Measurements from ENCODE around the gene EID2B.

The EID2B gene

DNA sequence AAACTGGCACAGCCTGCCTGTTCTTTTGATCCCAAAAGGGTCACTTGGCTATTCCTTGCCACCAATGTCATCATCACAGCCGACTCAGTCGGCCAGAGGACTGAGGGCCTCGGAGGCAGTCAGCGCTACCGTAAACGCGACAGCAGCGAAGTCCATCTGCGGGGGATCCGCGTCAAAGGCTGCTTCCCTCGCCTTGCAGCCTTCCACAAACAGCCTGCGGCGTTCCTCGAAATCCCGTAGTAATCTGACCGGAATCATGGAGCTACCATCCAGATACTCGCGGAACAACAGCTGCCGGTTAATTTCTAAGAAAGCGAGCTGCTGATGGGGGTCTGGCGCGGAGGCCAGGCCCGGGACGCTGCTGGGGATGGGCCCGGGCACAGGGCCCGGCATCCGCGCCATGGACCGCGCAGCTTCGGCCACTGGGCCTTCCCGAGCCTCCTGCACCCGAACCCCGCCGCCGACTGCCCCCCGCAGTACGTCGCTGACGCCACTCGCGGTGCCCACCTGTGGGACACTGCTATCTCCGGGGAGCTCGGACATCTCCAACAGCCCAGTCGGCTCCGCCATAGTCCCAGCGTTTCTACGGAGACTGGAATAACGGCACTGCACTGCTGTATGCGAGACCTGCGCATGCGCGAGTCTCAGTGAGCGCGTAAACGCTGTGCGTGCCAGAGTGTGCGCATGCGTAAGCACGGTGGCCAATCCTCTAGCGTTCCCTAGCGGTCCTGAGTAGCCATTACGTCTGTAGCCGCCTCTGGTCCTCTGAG is at the start of gene EID2B:
EID2B (minus strand) TSS at position 620 of the 770 bp plus-strand sequence; CDS start at position 570, 50 bp downstream.
- in situ Hi-C loops (cut with MboI; ENCODE audit: low pct_unique_long_range_greater_than_20kb, low sequenced_read_pairs), result no loop called here
- DNase-seq, result peak; percentile 93

- in situ Hi-C loops (cut with MboI; ENCODE audit: low pct_unique_long_range_greater_than_20kb, low sequenced_read_pairs), result no loop called here
- DNase-seq, result no peak
Observed at GRCh38 chr19:39582442-39582841, 49.8 kb upstream of the EID2B start.

DNA sequence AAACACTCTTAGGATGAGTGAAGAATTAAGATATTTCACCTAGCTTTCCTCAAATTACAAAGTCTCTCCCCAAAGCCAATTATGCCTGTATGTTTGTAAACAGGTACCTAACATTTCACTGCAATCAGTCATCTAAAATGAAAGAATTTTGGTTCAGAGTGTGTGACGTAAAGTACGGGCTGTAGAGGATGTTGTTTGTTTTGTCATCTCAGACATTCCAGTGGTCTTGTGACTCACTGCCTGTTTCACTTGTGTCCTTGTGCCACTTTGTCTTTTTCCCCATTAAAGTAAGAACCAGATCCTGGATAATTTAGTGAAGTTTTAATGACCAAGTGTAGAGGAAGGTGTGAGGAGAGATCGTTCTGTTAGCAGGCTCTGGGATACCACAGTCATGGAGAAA is 36.0 kb upstream of the EID2B start:
- DNase-seq, result no peak
- in situ Hi-C loops (cut with MboI; ENCODE audit: low pct_unique_long_range_greater_than_20kb, low sequenced_read_pairs), result loop anchor here (25.0 kb wide), 1 partner anchor 94 kb away; the partner anchor contains the start of gene LGALS16

- in situ Hi-C loops (cut with MboI; ENCODE audit: low pct_unique_long_range_greater_than_20kb, low sequenced_read_pairs), result loop anchor here (25.0 kb wide), 1 partner anchor 96 kb away; the partner anchor contains the start of gene LGALS16
- no peak for DNase-seq
Observed at GRCh38 chr19:39566064-39566463, 33.4 kb upstream of the EID2B start.

DNA sequence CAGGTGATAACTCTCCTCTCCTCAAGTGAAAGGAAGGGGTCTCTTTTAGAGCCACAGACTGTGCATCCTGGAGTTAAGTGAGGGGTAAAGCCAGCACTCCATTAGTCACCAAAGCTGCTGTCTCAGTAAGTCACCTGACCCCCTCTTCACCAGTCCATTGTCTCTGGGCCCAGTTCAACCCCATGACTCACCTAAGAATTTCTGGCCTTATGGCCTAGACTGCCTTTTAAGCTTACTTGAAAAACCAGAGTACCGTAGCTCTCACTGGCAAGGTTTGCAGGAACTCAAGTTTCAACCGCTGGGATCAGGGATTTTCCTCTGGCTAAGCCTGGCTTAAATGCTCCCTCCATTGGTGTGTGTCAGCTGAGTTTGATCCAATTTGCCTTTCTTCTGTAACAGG is 30.8 kb upstream of the EID2B start:
- in situ Hi-C loops (cut with MboI; ENCODE audit: low pct_unique_long_range_greater_than_20kb, low sequenced_read_pairs), result loop anchor here (25.0 kb wide), 1 partner anchor 99 kb away; the partner anchor contains the start of gene LGALS16
- no peak for DNase-seq

GRCh38 chr19:39558624-39559117 is 26.0 kb upstream of the EID2B start:
- DNase-seq, result no peak
- in situ Hi-C loops (cut with MboI; ENCODE audit: low pct_unique_long_range_greater_than_20kb, low sequenced_read_pairs), result loop anchor here (25.0 kb wide), 1 partner anchor 104 kb away; the partner anchor contains the start of gene LGALS16

DNA sequence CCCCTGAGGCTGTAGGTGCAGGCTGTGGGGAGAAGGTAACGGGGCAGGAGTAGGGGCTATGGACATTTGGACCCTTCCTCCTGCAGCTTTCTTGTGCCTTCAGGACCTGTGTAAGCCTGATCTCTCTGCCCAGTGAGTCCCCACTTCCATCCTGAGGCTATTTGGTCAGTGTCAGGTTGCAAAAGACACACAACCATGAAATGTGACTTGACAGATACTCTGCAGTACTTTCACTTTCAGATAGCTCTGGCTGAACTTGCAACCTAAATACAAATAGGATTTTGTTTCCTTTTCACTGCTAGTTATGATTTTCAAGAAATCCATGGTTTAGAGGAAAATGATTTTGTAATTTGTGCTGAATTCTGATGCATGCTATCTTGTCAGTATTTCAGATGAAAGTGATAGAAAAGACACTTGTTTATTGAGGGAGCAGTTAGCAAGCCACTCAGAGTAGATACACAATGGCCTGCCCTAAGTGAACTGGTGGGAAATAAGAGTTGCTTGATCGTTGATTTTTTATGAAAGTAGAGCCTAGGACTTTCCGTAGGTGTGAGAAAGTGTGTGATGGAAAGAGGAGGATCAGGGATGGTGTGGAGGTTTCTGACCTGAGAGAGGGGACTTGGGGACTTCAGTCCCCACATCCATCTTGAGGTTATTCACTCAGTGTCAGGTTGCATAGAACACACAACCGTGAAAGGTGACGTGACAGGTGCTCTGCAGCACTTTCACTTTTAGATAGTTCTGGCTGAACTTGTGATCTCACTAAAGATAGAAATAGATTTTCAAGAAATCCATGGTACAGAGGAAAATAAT is 25.4 kb upstream of the EID2B start:
- in situ Hi-C loops (cut with MboI; ENCODE audit: low pct_unique_long_range_greater_than_20kb, low sequenced_read_pairs), result loop anchor here (25.0 kb wide), 1 partner anchor 104 kb away; the partner anchor contains the start of gene LGALS16
- DNase-seq, result no peak

DNA sequence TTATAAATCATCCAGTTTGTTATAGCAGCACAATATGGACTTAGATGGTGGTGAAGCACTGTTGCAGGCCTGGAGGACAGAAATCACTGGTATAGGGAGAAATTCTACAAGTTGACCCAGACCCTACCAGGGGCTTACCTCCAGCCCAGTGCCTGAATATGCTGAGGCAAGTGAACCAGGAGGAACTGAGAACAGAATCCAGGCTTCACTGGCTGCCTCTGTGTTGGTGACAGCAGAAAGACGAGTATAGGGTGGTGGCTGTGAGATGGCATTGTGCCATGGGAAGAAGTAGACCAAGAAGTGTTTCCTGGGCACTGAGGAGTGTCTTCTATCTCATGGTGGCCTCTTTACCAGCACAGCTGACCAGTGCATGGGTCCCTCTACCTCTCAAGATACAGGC is 23.2 kb upstream of the EID2B start:
- no peak for DNase-seq
- in situ Hi-C loops (cut with MboI; ENCODE audit: low pct_unique_long_range_greater_than_20kb, low sequenced_read_pairs), result loop anchor here (25.0 kb wide), 1 partner anchor 106 kb away; the partner anchor contains the start of gene LGALS16

DNA sequence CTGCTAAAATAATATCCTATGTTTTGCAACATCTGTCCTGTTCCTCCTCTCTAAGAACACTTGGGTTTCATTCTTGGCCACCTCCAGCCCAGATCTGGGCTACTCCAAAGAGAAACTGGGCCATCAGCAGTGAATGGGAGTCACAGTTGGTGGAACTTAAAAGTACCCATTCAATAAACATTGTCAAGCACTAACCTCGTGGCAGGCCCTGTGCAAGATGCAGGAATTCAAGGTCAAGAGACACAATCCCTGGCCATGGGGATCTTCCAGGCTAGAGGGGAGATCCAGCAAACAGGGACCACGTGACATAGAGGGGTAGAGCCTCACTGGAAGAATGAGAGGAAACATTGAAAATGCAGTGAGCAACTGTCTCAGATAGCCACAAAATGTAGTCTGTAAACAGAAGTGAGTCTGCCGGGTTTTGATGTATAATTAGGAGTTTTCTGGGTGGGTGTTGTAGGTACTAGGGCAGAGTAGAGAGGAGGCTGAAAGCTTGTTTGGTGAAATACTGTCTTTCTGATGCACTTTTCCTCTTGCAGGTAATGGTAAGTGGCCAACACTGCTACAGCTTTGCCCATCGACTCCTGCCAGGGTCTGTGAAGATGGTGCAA is 22.2 kb upstream of the EID2B start:
- in situ Hi-C loops (cut with MboI; ENCODE audit: low pct_unique_long_range_greater_than_20kb, low sequenced_read_pairs), result loop anchor here (25.0 kb wide), 1 partner anchor 107 kb away; the partner anchor contains the start of gene LGALS16
- DNase-seq, result no peak

DNA sequence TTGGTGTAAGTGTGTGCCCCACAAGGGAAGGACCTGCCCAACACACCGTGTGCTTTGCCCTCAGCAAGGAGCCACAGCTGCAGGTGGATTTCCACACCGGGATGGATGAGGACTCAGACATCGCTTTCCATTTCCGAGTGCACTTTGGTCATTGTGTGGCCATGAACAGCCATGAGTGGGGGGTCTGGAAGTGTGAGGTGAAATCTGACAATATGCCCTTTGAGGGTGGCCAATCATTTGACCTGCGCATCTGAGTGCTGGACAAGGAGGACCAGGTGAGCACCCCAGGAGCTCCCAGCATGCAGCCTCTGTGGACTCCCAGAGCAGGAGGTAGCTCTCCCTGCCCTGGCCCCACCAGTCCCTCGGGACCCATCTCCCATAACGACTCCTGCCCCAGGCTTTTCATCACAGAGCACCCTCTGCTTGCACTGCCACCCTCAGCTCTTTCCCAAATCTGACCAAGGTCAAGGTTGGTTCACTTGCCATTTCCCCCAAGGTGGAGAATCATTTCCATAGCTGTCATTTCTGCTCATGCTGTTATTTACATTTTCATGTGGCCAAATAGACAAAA is 20.5 kb upstream of the EID2B start:
- DNase-seq, result no peak
- in situ Hi-C loops (cut with MboI; ENCODE audit: low pct_unique_long_range_greater_than_20kb, low sequenced_read_pairs), result loop anchor here (25.0 kb wide), 1 partner anchor 109 kb away; the partner anchor contains the start of gene LGALS16

DNA sequence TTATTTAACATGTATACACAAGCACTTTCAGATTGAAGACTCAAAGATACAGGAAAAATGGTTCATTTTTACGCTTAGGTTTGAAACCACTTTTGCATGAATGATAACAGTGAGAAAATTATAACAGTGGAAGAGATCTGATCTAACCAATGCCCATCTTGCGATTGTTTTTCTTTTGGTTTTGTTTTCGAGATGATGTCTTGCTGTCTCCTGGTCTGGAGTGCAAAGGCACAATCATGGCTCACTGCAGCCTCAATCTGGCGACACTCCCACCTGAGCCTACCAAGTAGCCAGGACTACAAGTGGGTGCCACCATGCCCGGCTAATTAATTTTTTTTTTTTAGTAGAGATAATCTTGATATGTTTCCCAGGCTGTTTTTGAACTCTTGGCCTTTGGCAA is 17.5 kb upstream of the EID2B start:
- no peak for DNase-seq
- in situ Hi-C loops (cut with MboI; ENCODE audit: low pct_unique_long_range_greater_than_20kb, low sequenced_read_pairs), result loop anchor here (25.0 kb wide), 1 partner anchor 112 kb away; the partner anchor contains the start of gene LGALS16

DNA sequence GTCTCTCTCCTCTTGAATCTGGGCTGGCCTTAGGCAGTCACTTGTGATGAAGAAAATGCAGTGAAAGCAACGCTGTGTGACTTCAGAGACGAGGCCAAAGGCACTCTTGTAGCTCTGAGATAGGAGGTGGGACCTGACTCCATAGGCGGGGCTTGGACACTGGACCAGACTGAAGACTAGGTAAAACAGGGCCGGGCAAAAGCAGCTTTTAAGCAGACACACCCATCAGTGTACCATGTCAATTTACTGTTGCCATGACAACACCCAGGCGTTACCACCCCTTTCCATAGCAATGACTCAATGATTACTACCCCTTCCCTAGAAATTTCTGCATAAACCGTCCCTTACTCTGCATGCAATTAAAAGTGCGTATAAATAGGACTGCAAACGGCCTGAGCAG is 13.9 kb upstream of the EID2B start:
- in situ Hi-C loops (cut with MboI; ENCODE audit: low pct_unique_long_range_greater_than_20kb, low sequenced_read_pairs), result no loop called here
- no peak for DNase-seq

DNA sequence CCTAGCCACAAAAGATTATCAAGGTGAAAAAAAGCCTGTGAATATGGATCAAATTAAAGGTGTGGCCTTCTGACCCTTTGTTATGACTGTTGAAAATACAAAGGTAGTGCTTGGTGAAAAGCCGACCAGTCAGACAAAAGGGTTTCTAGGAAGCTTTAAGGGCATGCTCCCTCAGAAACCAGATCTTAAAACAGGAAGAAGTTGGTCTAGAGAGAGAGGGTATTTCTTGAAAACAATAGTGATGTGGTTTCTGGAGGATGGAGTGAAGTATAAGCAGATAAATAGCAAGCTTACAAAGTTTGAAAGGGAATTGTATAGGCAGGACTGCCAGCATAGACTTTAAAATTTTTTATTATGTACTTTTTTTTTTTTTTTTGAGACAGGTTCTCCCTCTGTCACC is 12.3 kb upstream of the EID2B start:
- DNase-seq, result no peak
- in situ Hi-C loops (cut with MboI; ENCODE audit: low pct_unique_long_range_greater_than_20kb, low sequenced_read_pairs), result no loop called here

GRCh38 chr19:39544226-39544903 is 11.7 kb upstream of the EID2B start:
- DNase-seq, result no peak
- in situ Hi-C loops (cut with MboI; ENCODE audit: low pct_unique_long_range_greater_than_20kb, low sequenced_read_pairs), result no loop called here

DNA sequence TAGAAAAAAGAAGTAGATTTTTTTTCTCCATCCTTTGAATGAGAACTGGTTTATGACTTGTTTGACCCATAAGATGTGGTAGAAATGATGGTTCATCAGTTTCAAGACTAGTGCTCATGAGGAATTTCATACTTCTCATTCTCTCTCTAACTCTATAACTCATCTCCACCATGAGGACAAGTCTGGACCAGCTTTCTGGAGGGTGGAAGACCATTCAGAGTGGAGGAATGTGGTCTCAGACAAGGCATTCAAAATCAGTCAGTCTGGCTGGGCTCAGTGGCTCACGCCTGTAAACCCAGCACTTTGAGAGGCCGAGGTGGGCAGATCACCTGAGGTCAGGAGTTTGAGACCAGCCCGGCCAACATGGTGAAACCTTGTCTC is 10.8 kb upstream of the EID2B start:
- in situ Hi-C loops (cut with MboI; ENCODE audit: low pct_unique_long_range_greater_than_20kb, low sequenced_read_pairs), result no loop called here

GRCh38 chr19:39542206-39542605 is 9.6 kb upstream of the EID2B start:
- peak; percentile 28 for DNase-seq
- in situ Hi-C loops (cut with MboI; ENCODE audit: low pct_unique_long_range_greater_than_20kb, low sequenced_read_pairs), result no loop called here

More for the DNA sequence above, 10.8 kb upstream of the EID2B start:
- DNase-seq, result no peak

DNA sequence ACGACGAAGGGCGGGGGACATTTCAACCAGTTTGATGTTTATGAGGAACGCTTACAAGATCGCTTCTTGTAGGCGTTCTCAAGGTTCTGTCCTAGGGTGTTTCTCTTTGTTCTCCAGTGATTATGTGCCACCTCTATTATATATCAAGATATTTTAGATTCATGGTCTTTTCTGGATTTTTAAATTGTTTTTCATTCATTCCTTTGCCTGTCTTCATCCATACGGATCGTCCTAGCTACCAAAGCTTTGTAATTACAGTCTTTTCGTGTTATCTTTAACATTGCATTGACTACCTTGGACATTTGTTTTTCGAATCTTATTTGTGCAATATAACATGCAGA is 7.7 kb upstream of the EID2B start:
- in situ Hi-C loops (cut with MboI; ENCODE audit: low pct_unique_long_range_greater_than_20kb, low sequenced_read_pairs), result no loop called here
- no peak for DNase-seq

GRCh38 chr19:39539518-39540332 is 7.1 kb upstream of the EID2B start, which contains the start of gene EID2:
TSS of gene EID2 (minus strand) at chr19:39540161. CDS start at chr19:39540079, 82 bp downstream.
- DNase-seq, result peak; percentile 92
- in situ Hi-C loops (cut with MboI; ENCODE audit: low pct_unique_long_range_greater_than_20kb, low sequenced_read_pairs), result no loop called here

Data from KBM-7 (cell line).